ENCODE data around the gene FAM78B.

Gene FAM78B

GRCh38 chr1:166073489-166073888 is 93.3 kb downstream of the FAM78B start:
- Histone ChIP-seq H3K9me3 (no peaks in the 10 kb centered on the region), H3K27ac (no peak overlapping the region), H3K4me1 (no peaks in the 10 kb centered on the region), H3K36me3 (no peaks in the 10 kb centered on the region), H3K27me3 (no peaks in the 10 kb centered on the region), H3K4me3 (no peak overlapping the region)
- intact Hi-C loops (cut with DNase I; ENCODE audit: low total_unique reads), result no loop called here
- no peak for TF ChIP-seq CTCF (IDR thresholded peaks at IDR 0.05)
- DNase-seq, result no peak

GRCh38 chr1:166069390-166069789 is 97.4 kb downstream of the FAM78B start:
- intact Hi-C loops (cut with DNase I; ENCODE audit: low total_unique reads), result no loop called here
- no peak overlapping the region for H3K4me3 ChIP-seq
- no peaks in the 10 kb centered on the region for H3K36me3 ChIP-seq
- no peaks in the 10 kb centered on the region for H3K27me3 ChIP-seq
- TF ChIP-seq CTCF (IDR thresholded peaks at IDR 0.05), result no peak
- H3K27ac ChIP-seq, result no peak overlapping the region
- DNase-seq, result no peak
- peaks cover 0 to 7% (median 3%) of the 10 kb centered on the region in 4 donors for H3K4me1 ChIP-seq
- H3K9me3 ChIP-seq, result no peaks in the 10 kb centered on the region

- H3K27ac ChIP-seq, result no peak overlapping the region
- TF ChIP-seq CTCF (IDR thresholded peaks at IDR 0.05), result no peak
- H3K36me3 ChIP-seq, result no peaks in the 10 kb centered on the region
- no peaks in the 10 kb centered on the region for H3K27me3 ChIP-seq
- no peak for DNase-seq
- H3K9me3 ChIP-seq, result no peaks in the 10 kb centered on the region
- intact Hi-C loops (cut with DNase I; ENCODE audit: low total_unique reads), result no loop called here
- H3K4me1 ChIP-seq, result peaks cover 0 to 20% (median 13%) of the 10 kb centered on the region in 4 donors
- no peak overlapping the region for H3K4me3 ChIP-seq
Observed at GRCh38 chr1:166066107-166066506, 100.7 kb downstream of the FAM78B start.

GRCh38 chr1:166064951-166065350 is 101.8 kb downstream of the FAM78B start:
- Histone ChIP-seq H3K27ac (peak overlapping the region in 1 of 2 donors; percentile 59), H3K9me3 (no peaks in the 10 kb centered on the region), H3K27me3 (no peaks in the 10 kb centered on the region), H3K36me3 (no peaks in the 10 kb centered on the region), H3K4me1 (peaks cover 0 to 20% (median 13%) of the 10 kb centered on the region in 4 donors), H3K4me3 (no peak overlapping the region)
- no peak for DNase-seq
- no peak for TF ChIP-seq CTCF (IDR thresholded peaks at IDR 0.05)
- intact Hi-C loops (cut with DNase I; ENCODE audit: low total_unique reads), result no loop called here

GRCh38 chr1:166064313-166064926 is 102.4 kb downstream of the FAM78B start:
- DNase-seq, result no peak
- intact Hi-C loops (cut with DNase I; ENCODE audit: low total_unique reads), result no loop called here
- no peaks in the 10 kb centered on the region for H3K9me3 ChIP-seq
- H3K36me3 ChIP-seq, result no peaks in the 10 kb centered on the region
- peak overlapping the region in 1 of 2 donors; percentile 59 for H3K27ac ChIP-seq
- peaks cover 0 to 20% (median 13%) of the 10 kb centered on the region in 4 donors for H3K4me1 ChIP-seq
- H3K4me3 ChIP-seq, result no peak overlapping the region
- no peaks in the 10 kb centered on the region for H3K27me3 ChIP-seq
- TF ChIP-seq CTCF (IDR thresholded peaks at IDR 0.05), result no peak

GRCh38 chr1:166063701-166064100 is 103.1 kb downstream of the FAM78B start:
- H3K27ac ChIP-seq, result peak overlapping the region in 1 of 2 donors; percentile 59
- no peaks in the 10 kb centered on the region for H3K36me3 ChIP-seq
- H3K9me3 ChIP-seq, result no peaks in the 10 kb centered on the region
- no peak for DNase-seq
- no peak for TF ChIP-seq CTCF (IDR thresholded peaks at IDR 0.05)
- H3K4me3 ChIP-seq, result no peak overlapping the region
- peaks cover 0 to 20% (median 13%) of the 10 kb centered on the region in 4 donors for H3K4me1 ChIP-seq
- no peaks in the 10 kb centered on the region for H3K27me3 ChIP-seq
- intact Hi-C loops (cut with DNase I; ENCODE audit: low total_unique reads), result no loop called here

Data from tibial artery (tissue), 4 donors.